Heart left ventricle (tissue), 16 donors: ENCODE measurements around the gene MCL1. TPM values are rescaled to one million over a fixed set of nuclear protein-coding genes. Genes with fewer than 3 reads are reported as not detected.

Experiments used
- ATAC-seq, 4 donors: fragments of 200-7000 bp; cut with Tn5 transposase; one replicate each; pipeline ENCODE4 v1.9.1; 2020 to 2022; ENCODE audit warnings: moderate library complexity in 4 of 4, mild to moderate bottlenecking in 3 of 4, moderate number of reproducible peaks in 1 of 4
- DNase-seq, 5 donors: peaks; one replicate each; pipeline ENCODE4 v3.0.0-alpha.2; 2020
- H3K27ac ChIP-seq, 12 donors: fragments of 200-600 bp; sonication (generic) in 4 of 12; one replicate each; pipeline versions ENCODE4 v1.5.0 to v1.8.0; 2016 to 2022; ENCODE audit warnings: mild to moderate bottlenecking in 2 of 12
- H3K27me3 ChIP-seq, 9 donors: fragments of 200-600 bp; sonication (generic) in 2 of 9; one replicate each; pipeline versions ENCODE4 v1.5.1 to v1.8.0; 2016 to 2022; ENCODE audit warnings: mild to moderate bottlenecking in 3 of 9
- H3K36me3 ChIP-seq, 9 donors: fragments of 200-600 bp; sonication (generic) in 2 of 9; one replicate each; pipeline versions ENCODE4 v1.5.0 to v1.8.0; 2018 to 2022; ENCODE audit warnings: mild to moderate bottlenecking in 2 of 9
- H3K4me1 ChIP-seq, 12 donors: fragments of 200-600 bp; sonication (generic) in 4 of 12; one replicate each; pipeline versions ENCODE4 v1.5.0 to v1.8.0; 2016 to 2022; ENCODE audit warnings: mild to moderate bottlenecking in 3 of 12
- H3K4me3 ChIP-seq, 12 donors: fragments of 200-600 bp; sonication (generic) in 4 of 12; one replicate each; pipeline versions ENCODE4 v1.5.0 to v1.8.0; 2017 to 2022; ENCODE audit warnings: mild to moderate bottlenecking in 9 of 12, moderate library complexity in 4 of 12
- H3K9me3 ChIP-seq, 12 donors: fragments of 200-600 bp; sonication (generic) in 4 of 12; one replicate each; pipeline versions ENCODE4 v1.5.0 to v1.8.0; 2016 to 2022; ENCODE audit warnings: mild to moderate bottlenecking in 1 of 12
- POLR2A ChIP-seq, 2 donors: fragments of 450-650 bp; IDR thresholded peaks; one replicate each; pipeline ENCODE4 v1.6.1; 2017; ENCODE audit warnings: antibody characterized with exemption in 2 of 2, mild to moderate bottlenecking in 2 of 2, moderate library complexity in 2 of 2
- WGBS, 4 donors: extraction: QIAGEN DNeasy Blood & Tissue Kit in 2 of 4; methylation state at CpG; one replicate each; pipeline versions ENCODE4 v1.1.5 to v1.1.7; 2013 to 2018; 5-methylcytosine and 5-hydroxymethylcytosine counted together
- intact Hi-C, 10 donors: fragments of 100-400 bp; cut with DNase I; formaldehyde crosslinking; loops; one replicate each; pipeline versions ENCODE4 v1.11.1 to v1.14.2; 2022
- polyA plus RNA-seq, 2 donors: library from polyadenylated mRNA; stranded (reverse); fragments of 200-250 nt; gene quantifications; one replicate each; pipeline ENCODE4 v1.2.3, GENCODE V29; 2013
- total RNA-seq, 9 donors: library from RNA; depleted of rRNA in 2 of 9; stranded (reverse); fragments of >200 nt in 2 of 9; fragmentation: NEBNext Ultra II Directional in 3 of 9; extraction: Animal tissue kit (Norgen Biotek cat#: 25700) in 3 of 9; gene quantifications; one replicate each; pipeline versions ENCODE4 v1.1.0 to v1.2.4, GENCODE V29; 2016 to 2023
- TF ChIP-seq, protein P1 (sequence below), 12 donors: fragments of 200-600 bp; sonication (generic) in 4 of 12; IDR thresholded peaks; one replicate each; pipeline versions ENCODE4 v1.5.0 to v1.8.0; 2018 to 2022; ENCODE audit warnings: antibody characterized with exemption in 12 of 12, mild to moderate bottlenecking in 5 of 12
- donor health status: ischemic (EF 13 %, LVEDD 7.1; RV severe dilation, severe dysfunction).
- donor health status: healthy with polysubstance abuse.
- donor health status: DM: no; HTN: yes; CAD: no.
- donor health status: DM: no; HTN: no; CAD: no.
- donor health status: ischemic (EF 25% LVEDD 6.9; RV normal size, moderate dysfunction).
- donor health status: ischemic (EF 25% LVEDD 5.7; RV mildly dilated, moderate dysfunction).
- donor health status: healthy.
- donor health status: DM: yes; HTN: yes; CAD: no.
- donor health status: ischemic (EF 35%, LVEDD 5.7; RV mildly dilated, moderate dysfunction).
- donor health status: nonischemic (EF 11% LVEDD 7.7; RV severe dilation, severe dysfunction).
- donor health status: DM: yes; HTN: yes; CAD: no.
- donor health status: PGD.
- donor health status: ischemic (EF 29% LVEDD 5.4; RV normal size, mild dysfunction).
- donor health status: nonischemic (EF 23%, LVEDD 6.1; RV moderate dilation, normal function).

Gene MCL1
- total and polyA plus RNA-seq, 11 donors: 57.1 to 180 (median 104) TPM

DNA sequence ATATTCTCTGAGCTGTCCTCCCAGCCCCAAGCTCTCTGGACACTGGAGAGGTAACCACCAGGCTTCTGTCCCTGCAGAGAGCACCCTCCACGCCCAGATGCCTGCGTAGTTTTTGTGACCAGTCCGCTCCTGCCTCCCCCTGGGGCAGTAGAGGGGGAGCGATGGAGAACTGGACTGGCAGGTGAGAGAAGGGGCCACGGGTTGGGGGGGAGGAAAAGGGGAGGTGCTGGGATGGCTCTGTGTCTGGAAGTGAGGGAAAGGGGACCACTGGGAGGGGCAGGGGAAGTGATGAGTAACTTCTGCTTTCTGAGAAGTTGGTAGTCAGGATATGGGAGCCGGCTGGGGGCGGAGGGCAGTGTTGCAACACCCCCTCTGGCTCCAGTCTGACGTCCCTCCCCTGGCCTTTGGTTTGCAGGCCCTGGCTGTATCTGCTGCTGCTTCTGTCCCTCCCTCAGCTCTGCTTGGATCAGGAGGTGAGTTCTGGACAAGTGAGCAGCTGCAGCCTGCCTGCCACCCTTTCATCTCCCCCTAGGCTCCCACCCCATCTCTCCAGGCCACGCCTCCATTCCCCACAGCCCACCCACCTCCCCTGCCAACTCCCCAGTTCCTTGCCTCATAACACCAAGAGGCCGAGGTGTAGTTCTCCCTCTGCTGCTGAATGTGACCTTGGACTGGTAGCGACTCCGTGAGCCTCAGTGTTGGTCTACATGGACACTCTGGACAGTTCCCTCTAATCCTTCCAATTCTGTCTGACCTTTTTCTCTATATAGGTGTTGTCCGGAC is 27.1 kb downstream of the MCL1 start:
- peak in 1 of 2 donors; percentile 52 for TF ChIP-seq POLR2A (IDR thresholded peaks at IDR 0.05)
- TF ChIP-seq, protein P1, sequence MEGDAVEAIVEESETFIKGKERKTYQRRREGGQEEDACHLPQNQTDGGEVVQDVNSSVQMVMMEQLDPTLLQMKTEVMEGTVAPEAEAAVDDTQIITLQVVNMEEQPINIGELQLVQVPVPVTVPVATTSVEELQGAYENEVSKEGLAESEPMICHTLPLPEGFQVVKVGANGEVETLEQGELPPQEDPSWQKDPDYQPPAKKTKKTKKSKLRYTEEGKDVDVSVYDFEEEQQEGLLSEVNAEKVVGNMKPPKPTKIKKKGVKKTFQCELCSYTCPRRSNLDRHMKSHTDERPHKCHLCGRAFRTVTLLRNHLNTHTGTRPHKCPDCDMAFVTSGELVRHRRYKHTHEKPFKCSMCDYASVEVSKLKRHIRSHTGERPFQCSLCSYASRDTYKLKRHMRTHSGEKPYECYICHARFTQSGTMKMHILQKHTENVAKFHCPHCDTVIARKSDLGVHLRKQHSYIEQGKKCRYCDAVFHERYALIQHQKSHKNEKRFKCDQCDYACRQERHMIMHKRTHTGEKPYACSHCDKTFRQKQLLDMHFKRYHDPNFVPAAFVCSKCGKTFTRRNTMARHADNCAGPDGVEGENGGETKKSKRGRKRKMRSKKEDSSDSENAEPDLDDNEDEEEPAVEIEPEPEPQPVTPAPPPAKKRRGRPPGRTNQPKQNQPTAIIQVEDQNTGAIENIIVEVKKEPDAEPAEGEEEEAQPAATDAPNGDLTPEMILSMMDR (IDR thresholded peaks at IDR 0.05): no peak
- Histone ChIP-seq H3K4me3 (peak overlapping the region in 1 of 12 donors; percentile 35), H3K27ac (peak overlapping the region in 11 of 12 donors; percentile 28 to 93 (median 80)), H3K36me3 (peaks cover 0 to 18% (median 5%) of the 10 kb centered on the region in 9 donors), H3K27me3 (peaks cover 0 to 3% (median 0%) of the 10 kb centered on the region in 9 donors), H3K4me1 (peaks cover 0 to 61% (median 35%) of the 10 kb centered on the region in 12 donors), H3K9me3 (no peaks in the 10 kb centered on the region)
- DNase-seq: peak; percentile 82 to 91 (median 87)
- WGBS, 4 donors: 40 to 48% (median 45%) methylated on average over 13 of the region's 13 CpGs
- peak; percentile 56 to 77 (median 70) for ATAC-seq
- intact Hi-C loops: loop anchor here in 3 of 10 donors (10.0 kb wide), 1 partner anchor 262 kb away; no protein-coding TSS in a partner anchor

DNA sequence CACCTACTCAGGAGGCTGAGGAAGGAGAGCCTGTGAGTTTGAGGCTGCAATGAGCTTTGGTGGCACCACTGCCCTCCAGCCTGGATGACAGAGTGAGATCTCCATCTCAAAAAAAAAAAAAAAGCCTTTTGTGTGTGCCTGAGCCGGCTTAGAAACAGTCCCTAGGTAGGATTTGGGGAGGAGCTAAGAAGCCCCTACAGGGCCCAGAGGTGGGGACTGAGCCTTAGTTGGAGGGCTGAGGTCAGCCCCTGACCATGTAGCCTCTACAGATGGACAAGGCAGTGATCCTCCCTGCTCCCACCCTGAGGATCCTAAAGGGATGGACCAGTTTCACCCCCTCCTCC is 27.7 kb downstream of the MCL1 start:
- Histone ChIP-seq H3K4me3 (no peak overlapping the region), H3K4me1 (peaks cover 0 to 61% (median 35%) of the 10 kb centered on the region in 12 donors), H3K27me3 (peaks cover 0 to 3% (median 0%) of the 10 kb centered on the region in 9 donors), H3K9me3 (no peaks in the 10 kb centered on the region), H3K36me3 (peaks cover 0 to 13% (median 5%) of the 10 kb centered on the region in 9 donors), H3K27ac (peak overlapping the region in 10 of 12 donors; percentile 28 to 93 (median 81))
- DNase-seq (no peak), ATAC-seq (no peak)
- 50 to 64% (median 54%) methylated on average over 1 of the region's 1 CpG for WGBS, 4 donors
- intact Hi-C loops: loop anchor here in 3 of 10 donors (10.0 kb wide), 1 partner anchor 263 kb away; no protein-coding TSS in a partner anchor
- TF ChIP-seq, protein P1 (IDR thresholded peaks at IDR 0.05): no peak
- no peak for TF ChIP-seq POLR2A (IDR thresholded peaks at IDR 0.05)

DNA sequence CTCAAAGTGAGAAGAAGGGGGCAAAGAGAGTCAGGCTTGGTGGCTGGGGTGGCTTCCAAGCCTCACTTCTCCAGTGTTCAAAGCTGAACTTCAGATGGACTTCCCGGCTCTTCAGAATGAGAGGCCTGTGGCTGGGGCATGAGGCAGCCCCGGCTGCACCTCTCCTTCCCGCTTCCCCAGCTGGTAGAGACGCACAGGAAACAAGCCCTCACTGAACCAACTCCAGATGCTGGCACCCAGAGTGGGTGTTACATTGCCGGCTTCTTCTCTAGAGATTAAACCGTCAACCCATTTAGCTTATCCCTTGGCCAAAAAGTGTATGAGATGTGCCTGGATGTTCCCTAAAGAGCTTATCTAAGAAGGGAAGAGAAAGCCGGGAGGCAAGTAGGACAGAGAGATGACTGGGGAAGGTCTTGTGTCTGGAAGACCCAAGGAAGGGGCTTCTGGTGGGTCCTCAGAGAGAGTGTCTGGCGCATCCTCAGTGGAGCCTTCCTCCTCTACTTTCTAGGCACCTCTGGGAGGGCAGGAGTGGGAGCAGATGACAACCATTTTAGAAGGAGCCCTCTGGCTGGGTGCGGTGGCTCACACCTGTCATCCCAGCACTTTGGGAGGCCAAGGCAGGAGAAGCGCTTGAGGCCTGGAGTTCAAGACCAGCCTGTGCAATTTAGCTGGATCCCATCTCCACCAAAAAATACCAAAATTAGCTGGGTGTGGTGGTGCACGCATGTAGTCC is 28.2 kb downstream of the MCL1 start:
- peaks cover 0 to 12% (median 5%) of the 10 kb centered on the region in 9 donors for H3K36me3 ChIP-seq
- peaks cover 0 to 3% (median 0%) of the 10 kb centered on the region in 9 donors for H3K27me3 ChIP-seq
- peak overlapping the region in 10 of 12 donors; percentile 80 to 93 (median 86) for H3K27ac ChIP-seq
- WGBS, 4 donors: 71 to 91% (median 78%) methylated on average over 11 of the region's 11 CpGs
- intact Hi-C loops: loop anchor here in 3 of 10 donors (10.0 kb wide), 1 partner anchor 264 kb away; no protein-coding TSS in a partner anchor
- peak in 2 of 5 donors; percentile 5 to 53 for DNase-seq
- peak in 1 of 4 donors; percentile 12 for ATAC-seq
- peak overlapping the region in 2 of 12 donors; percentile 17 to 77 for H3K4me3 ChIP-seq
- TF ChIP-seq POLR2A (IDR thresholded peaks at IDR 0.05): no peak
- TF ChIP-seq, protein P1 (IDR thresholded peaks at IDR 0.05): no peak
- H3K4me1 ChIP-seq: peaks cover 0 to 61% (median 35%) of the 10 kb centered on the region in 12 donors
- H3K9me3 ChIP-seq: no peaks in the 10 kb centered on the region
